GM21786 (cell line): ENCODE data around the gene CSTB.

Experiments used
- ATAC-seq: cut with Tn5 transposase; IDR thresholded peaks from one replicate; pipeline ENCODE4 v1.9.1; 2021; ENCODE audit not compliant: unreplicated experiment

The CSTB gene

GRCh38 chr21:43769325-43769958 lies 6.7 kb downstream of the CSTB start:
- no peak for ATAC-seq

- ATAC-seq, result no peak
These were observed 7.3 kb downstream of the CSTB start for GRCh38 chr21:43768868-43769167.

- no peak for ATAC-seq
These were observed 7.9 kb downstream of the CSTB start for GRCh38 chr21:43767984-43768867.

GRCh38 chr21:43767498-43767983 lies 8.6 kb downstream of the CSTB start:
- ATAC-seq, result no peak

- no peak for ATAC-seq
These were observed 9.2 kb downstream of the CSTB start for GRCh38 chr21:43766734-43767497.

GRCh38 chr21:43764576-43765495 lies 11.3 kb downstream of the CSTB start:
- no peak for ATAC-seq

- no peak for ATAC-seq
These were observed 12.1 kb downstream of the CSTB start for GRCh38 chr21:43763901-43764523.

GRCh38 chr21:43762303-43763128 lies 13.6 kb downstream of the CSTB start:
- ATAC-seq, result no peak

- no peak for ATAC-seq
These were observed 14.2 kb downstream of the CSTB start for GRCh38 chr21:43761886-43762285.

GRCh38 chr21:43760391-43760958 lies 15.6 kb downstream of the CSTB start:
- ATAC-seq, result no peak

GRCh38 chr21:43759651-43760050 lies 16.5 kb downstream of the CSTB start:
- ATAC-seq, result no peak

GRCh38 chr21:43758811-43759210 lies 17.3 kb downstream of the CSTB start:
- no peak for ATAC-seq

GRCh38 chr21:43758111-43758641 lies 17.9 kb downstream of the CSTB start:
- no peak for ATAC-seq

- ATAC-seq, result no peak
These were observed 18.5 kb downstream of the CSTB start for GRCh38 chr21:43757601-43758000.

- no peak for ATAC-seq
These were observed 20.1 kb downstream of the CSTB start for GRCh38 chr21:43755820-43756594.

- ATAC-seq, result no peak
These were observed 20.9 kb downstream of the CSTB start for GRCh38 chr21:43754948-43755781.

GRCh38 chr21:43753439-43753799 lies 22.7 kb downstream of the CSTB start:
- ATAC-seq, result no peak
